B cell (primary cell): ENCODE results near the gene CFAP20DC. TPM values are rescaled to one million over a fixed set of nuclear protein-coding genes. Genes with fewer than 3 reads are reported as not detected.

Experiments used
- ATAC-seq: fragments of 200-7000 bp; cut with Tn5 transposase; one replicate; pipeline ENCODE4 v1.10.0; 2021; ENCODE audit warnings: low read depth, mild to moderate bottlenecking, moderate number of reproducible peaks, moderate library complexity
- CTCF ChIA-PET: fragments of 350-600 bp; sonication (Branson Sonifier 250); formaldehyde crosslinking; loops from one replicate; lab custom pipeline; 2021; ENCODE audit warnings: antibody characterized with exemption, inconsistent platforms; lab: Charles Lee
- POLR2A ChIA-PET: fragments of 350-600 bp; sonication (Branson Sonifier 250); formaldehyde crosslinking; loops from one replicate; lab custom pipeline; 2021; ENCODE audit warnings: antibody characterized with exemption; lab: Charles Lee
- DNase-seq: peaks from one replicate; pipeline ENCODE4 v3.0.0; 2013
- H2AFZ ChIP-seq: 2 replicates; pipeline ENCODE4 v1.6.1; 2012; ENCODE audit warnings: mild to moderate bottlenecking, low read depth, low read length; ENCODE audit not compliant: insufficient read depth, poor library complexity, severe bottlenecking
- H3K27ac ChIP-seq, 2 donors: 1 replicate in 1 of 2; 2 replicates in 1 of 2; pipeline ENCODE4 v1.5.1; 2012 to 2013; ENCODE audit warnings: low read length in 2 of 2, mild to moderate bottlenecking in 2 of 2, moderate library complexity in 1 of 2
- H3K27me3 ChIP-seq, 4 experiments: fragments of 200-600 bp in 1 of 4; sonication (generic) in 1 of 4; replicated peaks in 1 of 4; 1 replicate in 2 of 4; 2 replicates in 2 of 4; pipeline versions ENCODE4 v1.6.1 to v1.7.0; 2013 to 2016; ENCODE audit warnings: low read length in 3 of 4, mild to moderate bottlenecking in 2 of 4, mixed read lengths in 1 of 4, moderate library complexity in 1 of 4; ENCODE audit not compliant: insufficient read depth in 4 of 4, control insufficient read depth in 3 of 4; ENCODE audit errors: control extremely low read depth in 1 of 4
- H3K36me3 ChIP-seq, 2 experiments: replicated peaks in 1 of 2; 1 replicate in 1 of 2; 2 replicates in 1 of 2; pipeline versions ENCODE4 v1.6.1 to v1.7.1; 2013; ENCODE audit warnings: low read length in 1 of 2; ENCODE audit not compliant: insufficient read depth in 2 of 2, control insufficient read depth in 1 of 2; ENCODE audit errors: control extremely low read depth in 1 of 2, extremely low read depth in 1 of 2
- H3K4me1 ChIP-seq, 2 donors: fragments of 200-600 bp in 1 of 2; sonication (generic) in 1 of 2; 1 replicate in 1 of 2; 2 replicates in 1 of 2; pipeline versions ENCODE4 v1.5.1 to v1.6.1; 2013 to 2017; ENCODE audit warnings: low read length in 2 of 2; ENCODE audit not compliant: control insufficient read depth in 2 of 2, insufficient read depth in 2 of 2
- H3K4me2 ChIP-seq: replicated peaks from 2 replicates; pipeline ENCODE3; 2012; ENCODE audit warnings: mild to moderate bottlenecking, low read depth, low read length; ENCODE audit not compliant: poor library complexity, severe bottlenecking
- H3K4me3 ChIP-seq, 5 experiments: fragments of 200-600 bp in 1 of 5; sonication (generic) in 1 of 5; 1 replicate in 3 of 5; 2 replicates in 2 of 5; pipeline versions ENCODE4 v1.5.1 to v1.7.0; 2011 to 2016; ENCODE audit warnings: low read length in 4 of 5, mild to moderate bottlenecking in 4 of 5, low read depth in 2 of 5, control low read depth in 1 of 5, moderate library complexity in 1 of 5; ENCODE audit not compliant: insufficient read depth in 1 of 5; ENCODE audit errors: control extremely low read depth in 1 of 5, extremely low read depth in 1 of 5
- H3K79me2 ChIP-seq: fragments of 200-600 bp; sonication (generic); one replicate; pipeline ENCODE4 v1.6.0; 2016; ENCODE audit warnings: low read length; ENCODE audit not compliant: control insufficient read depth, insufficient read depth
- H3K9ac ChIP-seq: fragments of 200-600 bp; sonication (generic); 2 replicates; pipeline ENCODE4 v1.6.1; 2017; ENCODE audit warnings: mild to moderate bottlenecking, low read length, moderate library complexity
- H3K9me3 ChIP-seq, 3 donors: one replicate each; pipeline versions ENCODE4 v1.6.1 to v1.7.1; 2013; ENCODE audit warnings: low read length in 2 of 3; ENCODE audit not compliant: control insufficient read depth in 2 of 3, insufficient read depth in 1 of 3; ENCODE audit errors: control extremely low read depth in 1 of 3
- H4K20me1 ChIP-seq: 2 replicates; pipeline ENCODE4 v1.6.0; 2012; ENCODE audit warnings: mild to moderate bottlenecking, low read length; ENCODE audit not compliant: insufficient read depth, control insufficient read depth, poor library complexity, severe bottlenecking
- H3K27ac Mint-ChIP-seq: one replicate; pipeline ENCODE4 v1.8.0; 2021; ENCODE audit warnings: mixed read lengths
- H3K27me3 Mint-ChIP-seq: one replicate; pipeline ENCODE4 v1.8.0; 2021; ENCODE audit warnings: mixed read lengths
- H3K4me1 Mint-ChIP-seq: one replicate; pipeline ENCODE4 v1.8.0; 2021; ENCODE audit warnings: mixed read lengths
- H3K4me3 Mint-ChIP-seq: one replicate; pipeline ENCODE4 v1.8.0; 2021; ENCODE audit warnings: mixed read lengths
- H3K9me3 Mint-ChIP-seq: one replicate; pipeline ENCODE4 v1.8.0; 2022; ENCODE audit warnings: mixed read lengths; ENCODE audit not compliant: insufficient read depth
- EZH2 ChIP-seq: IDR thresholded peaks from 2 replicates; pipeline ENCODE4 v1.6.1; 2012; ENCODE audit warnings: borderline replicate concordance, low read depth, mild to moderate bottlenecking, moderate library complexity, low read length; ENCODE audit not compliant: insufficient read depth, poor library complexity, severe bottlenecking
- WGBS: methylation state at CpG from one replicate; pipeline ENCODE4 v1.1.5; 2013; ENCODE audit warnings: missing lambda C conversion rate; ENCODE audit not compliant: insufficient coverage; 5-methylcytosine and 5-hydroxymethylcytosine counted together
- intact Hi-C: fragments of 100-400 bp; cut with micrococcal nuclease; formaldehyde crosslinking; loops from one replicate; pipeline ENCODE4 v1.10.0; 2022
- polyA plus RNA-seq: library from polyadenylated mRNA; depleted of rRNA; stranded (reverse); fragments of >200 nt; gene quantifications from 2 replicates; pipeline ENCODE4 v1.2.3, GENCODE V29; 2012
- total RNA-seq, 2 donors: library from RNA; stranded (reverse); fragments of 120-200 nt in 1 of 2; gene quantifications; 1 replicate in 1 of 2; 2 replicates in 1 of 2; pipeline versions ENCODE4 v1.2.3 to v1.2.4, GENCODE V29; 2013 to 2022
- TF ChIP-seq, protein P1 (sequence below): fragments of 200-600 bp; IDR thresholded peaks from one replicate; pipeline ENCODE4 v1.8.0; 2022; ENCODE audit warnings: antibody characterized with exemption, mild to moderate bottlenecking

The CFAP20DC gene
- total and polyA plus RNA-seq, 2 donors (not counting 1 experiment from before 2014, with no cell fraction given) = 0.27 to 1.2 TPM

DNA sequence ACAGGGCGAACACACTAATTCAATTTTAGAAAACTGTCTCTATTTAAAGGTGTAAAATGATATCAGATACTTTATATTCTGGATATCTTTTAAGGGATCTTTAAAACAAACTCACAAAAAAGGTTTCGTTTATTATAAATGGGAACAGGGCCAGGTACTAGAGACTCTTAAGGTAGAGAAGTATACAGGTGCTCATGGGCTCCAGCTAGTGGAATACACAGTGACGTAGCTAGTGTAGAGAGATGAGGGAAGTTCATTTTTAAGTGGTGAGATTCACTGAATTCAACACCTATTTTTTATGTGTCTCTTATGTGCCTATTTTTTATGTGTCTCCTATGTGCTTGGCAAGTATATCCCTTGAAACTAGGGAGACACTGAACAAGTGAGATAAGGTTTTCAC, 250.6 kb downstream of the CFAP20DC start:
- ChIA-PET CTCF (no interaction called here), POLR2A (no interaction called here)
- Histone ChIP-seq H3K9ac (no peak overlapping the region), H2AFZ (no peak overlapping the region), H3K4me2 (no peak overlapping the region), H3K79me2 (no peaks in the 10 kb centered on the region), H3K27me3 (no peaks in the 10 kb centered on the region), H3K9me3 (no peaks in the 10 kb centered on the region), H3K4me3 (no peak overlapping the region), H3K36me3 (no peaks in the 10 kb centered on the region), H4K20me1 (no peaks in the 10 kb centered on the region), H3K27ac (no peak overlapping the region), H3K4me1 (no peaks in the 10 kb centered on the region)
- no peaks in the 10 kb centered on the region for H3K4me1 Mint-ChIP-seq
- no CpG with 5 or more reads among the region's 3 CpGs for WGBS
- DNase-seq (no peak), ATAC-seq (no peak)
- TF ChIP-seq, protein P1, sequence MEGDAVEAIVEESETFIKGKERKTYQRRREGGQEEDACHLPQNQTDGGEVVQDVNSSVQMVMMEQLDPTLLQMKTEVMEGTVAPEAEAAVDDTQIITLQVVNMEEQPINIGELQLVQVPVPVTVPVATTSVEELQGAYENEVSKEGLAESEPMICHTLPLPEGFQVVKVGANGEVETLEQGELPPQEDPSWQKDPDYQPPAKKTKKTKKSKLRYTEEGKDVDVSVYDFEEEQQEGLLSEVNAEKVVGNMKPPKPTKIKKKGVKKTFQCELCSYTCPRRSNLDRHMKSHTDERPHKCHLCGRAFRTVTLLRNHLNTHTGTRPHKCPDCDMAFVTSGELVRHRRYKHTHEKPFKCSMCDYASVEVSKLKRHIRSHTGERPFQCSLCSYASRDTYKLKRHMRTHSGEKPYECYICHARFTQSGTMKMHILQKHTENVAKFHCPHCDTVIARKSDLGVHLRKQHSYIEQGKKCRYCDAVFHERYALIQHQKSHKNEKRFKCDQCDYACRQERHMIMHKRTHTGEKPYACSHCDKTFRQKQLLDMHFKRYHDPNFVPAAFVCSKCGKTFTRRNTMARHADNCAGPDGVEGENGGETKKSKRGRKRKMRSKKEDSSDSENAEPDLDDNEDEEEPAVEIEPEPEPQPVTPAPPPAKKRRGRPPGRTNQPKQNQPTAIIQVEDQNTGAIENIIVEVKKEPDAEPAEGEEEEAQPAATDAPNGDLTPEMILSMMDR = no peak
- TF ChIP-seq EZH2 = no peak
- H3K4me3 Mint-ChIP-seq = no peak overlapping the region
- H3K27me3 Mint-ChIP-seq = no peaks in the 10 kb centered on the region
- no peaks in the 10 kb centered on the region for H3K9me3 Mint-ChIP-seq
- intact Hi-C loops = no loop called here
- no peak overlapping the region for H3K27ac Mint-ChIP-seq

DNA sequence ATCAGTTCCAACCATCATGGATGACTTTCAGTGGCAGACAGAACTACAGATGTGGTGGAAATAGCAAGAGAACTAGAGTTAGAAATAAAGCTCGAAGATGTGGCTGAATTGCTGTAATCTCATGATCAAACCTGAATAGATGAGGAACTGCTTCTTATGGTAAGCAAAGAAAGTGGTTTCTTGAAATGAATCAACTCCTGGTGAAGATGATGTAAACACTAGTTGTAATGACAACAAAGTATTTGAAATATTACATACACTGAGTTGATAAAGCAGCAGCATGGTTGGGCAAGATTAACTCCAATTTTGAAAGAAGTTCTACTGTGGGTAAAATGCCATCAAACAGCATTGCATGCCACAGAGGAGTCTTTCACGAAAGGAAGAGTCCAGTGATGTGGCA, 251.5 kb downstream of the CFAP20DC start:
- no peaks in the 10 kb centered on the region for H3K9me3 ChIP-seq
- no peaks in the 10 kb centered on the region for H3K4me1 ChIP-seq
- H3K36me3 ChIP-seq = no peaks in the 10 kb centered on the region
- no peak overlapping the region for H3K27ac ChIP-seq
- TF ChIP-seq EZH2 = no peak
- TF ChIP-seq, protein P1 = no peak
- CTCF ChIA-PET = no interaction called here
- 83% methylated on average over 2 of the region's 2 CpGs for WGBS
- H3K4me3 ChIP-seq = no peak overlapping the region
- no peaks in the 10 kb centered on the region for H4K20me1 ChIP-seq
- H3K9ac ChIP-seq = no peak overlapping the region
- Mint-ChIP-seq H3K27me3 (no peaks in the 10 kb centered on the region), H3K9me3 (no peaks in the 10 kb centered on the region), H3K27ac (no peak overlapping the region), H3K4me1 (no peaks in the 10 kb centered on the region), H3K4me3 (no peak overlapping the region)
- ATAC-seq (no peak), DNase-seq (no peak)
- POLR2A ChIA-PET = no interaction called here
- no peak overlapping the region for H2AFZ ChIP-seq
- H3K27me3 ChIP-seq = no peaks in the 10 kb centered on the region
- intact Hi-C loops = no loop called here
- no peaks in the 10 kb centered on the region for H3K79me2 ChIP-seq
- H3K4me2 ChIP-seq = no peak overlapping the region
